ENCODE results near the gene HEXIM2. TPM values are rescaled to one million over a fixed set of nuclear protein-coding genes. Genes with fewer than 3 reads are reported as not detected.

The HEXIM2 gene
- total and polyA plus RNA-seq, 10 donors: 4.0 to 10.4 (median 7.9) TPM

GRCh38 chr17:45130681-45131615 lies 30.7 kb upstream of the HEXIM2 start:
- H3K36me3 ChIP-seq: no peaks in the 10 kb centered on the region
- H3K4me3 ChIP-seq: peak overlapping the region in 3 of 8 donors; percentile 83 to 92 (median 83)
- intact Hi-C loops (cut with DNase I; ENCODE audit: low total_unique reads): no loop called here
- H3K9me3 ChIP-seq: no peaks in the 10 kb centered on the region
- TF ChIP-seq CTCF (IDR thresholded peaks at IDR 0.05 in 8 of 11, conservative IDR thresholded peaks at IDR 0.05 in 3 of 11) (no peak), POLR2AphosphoS5 (IDR thresholded peaks at IDR 0.05) (no peak), POLR2A (IDR thresholded peaks at IDR 0.05) (no peak)
- 79 to 90% (median 81%) methylated on average over 17 of the region's 17 CpGs for WGBS, 5 donors
- no peak overlapping the region for H3K27ac ChIP-seq
- H3K27me3 ChIP-seq (replicated peaks in 1 of 7): no peaks in the 10 kb centered on the region
- DNase-seq: no peak
- H3K4me1 ChIP-seq: peaks cover 7 to 77% (median 31%) of the 10 kb centered on the region in 6 donors

- intact Hi-C loops (cut with DNase I; ENCODE audit: low total_unique reads): no loop called here
- H3K4me1 ChIP-seq: peaks cover 14 to 84% (median 39%) of the 10 kb centered on the region in 6 donors
- H3K27ac ChIP-seq: peak overlapping the region; percentile 35 to 98 (median 94)
- no peaks in the 10 kb centered on the region for H3K9me3 ChIP-seq
- H3K27me3 ChIP-seq (replicated peaks in 1 of 7): no peaks in the 10 kb centered on the region
- H3K36me3 ChIP-seq: no peaks in the 10 kb centered on the region
- peak; percentile 89 for DNase-seq
- 8 to 46% (median 10%) methylated on average over 8 to 46 of the region's 46 CpGs for WGBS, 5 donors
- peak overlapping the region; percentile 65 to 92 (median 80) for H3K4me3 ChIP-seq
- no peak for TF ChIP-seq POLR2AphosphoS5 (IDR thresholded peaks at IDR 0.05)
- peak; percentile 40 to 87 (median 75) for TF ChIP-seq CTCF (IDR thresholded peaks at IDR 0.05 in 8 of 11, conservative IDR thresholded peaks at IDR 0.05 in 3 of 11)
These were observed 29.9 kb upstream of the HEXIM2 start for GRCh38 chr17:45131616-45132319.

GRCh38 chr17:45132320-45132571 lies 29.4 kb upstream of the HEXIM2 start, which contains the start of gene PLCD3:
TSS of gene PLCD3 (minus strand) at chr17:45132515. CDS start at chr17:45132410, 105 bp downstream.
- no peaks in the 10 kb centered on the region for H3K27me3 ChIP-seq (replicated peaks in 1 of 7)
- peaks cover 0 to 3% (median 0%) of the 10 kb centered on the region in 6 donors for H3K36me3 ChIP-seq
- peak; percentile 93 for DNase-seq
- TF ChIP-seq POLR2A (IDR thresholded peaks at IDR 0.05) (no peak), CTCF (IDR thresholded peaks at IDR 0.05 in 8 of 11, conservative IDR thresholded peaks at IDR 0.05 in 3 of 11) (no peak), POLR2AphosphoS5 (IDR thresholded peaks at IDR 0.05) (no peak)
- H3K9me3 ChIP-seq: no peaks in the 10 kb centered on the region
- intact Hi-C loops (cut with DNase I; ENCODE audit: low total_unique reads): no loop called here
- peaks cover 14 to 84% (median 43%) of the 10 kb centered on the region in 6 donors for H3K4me1 ChIP-seq
- 1 to 3% (median 1%) methylated on average over 6 to 36 of the region's 36 CpGs; no CpG with 5 or more reads in 1 of the 5 donors for WGBS, 5 donors
- peak within 1 kb of the TSS; percentile 79 to 98 (median 94) for H3K27ac ChIP-seq
- peak within 1 kb of the TSS; percentile 65 to 92 (median 80) for H3K4me3 ChIP-seq
